GM18858 (cell line): ENCODE measurements around the gene ETFB.

ENCODE experiments used
- ATAC-seq: cut with Tn5 transposase; IDR thresholded peaks from one replicate; pipeline ENCODE4 v1.9.1; 2021; ENCODE audit not compliant: unreplicated experiment

Gene ETFB

DNA sequence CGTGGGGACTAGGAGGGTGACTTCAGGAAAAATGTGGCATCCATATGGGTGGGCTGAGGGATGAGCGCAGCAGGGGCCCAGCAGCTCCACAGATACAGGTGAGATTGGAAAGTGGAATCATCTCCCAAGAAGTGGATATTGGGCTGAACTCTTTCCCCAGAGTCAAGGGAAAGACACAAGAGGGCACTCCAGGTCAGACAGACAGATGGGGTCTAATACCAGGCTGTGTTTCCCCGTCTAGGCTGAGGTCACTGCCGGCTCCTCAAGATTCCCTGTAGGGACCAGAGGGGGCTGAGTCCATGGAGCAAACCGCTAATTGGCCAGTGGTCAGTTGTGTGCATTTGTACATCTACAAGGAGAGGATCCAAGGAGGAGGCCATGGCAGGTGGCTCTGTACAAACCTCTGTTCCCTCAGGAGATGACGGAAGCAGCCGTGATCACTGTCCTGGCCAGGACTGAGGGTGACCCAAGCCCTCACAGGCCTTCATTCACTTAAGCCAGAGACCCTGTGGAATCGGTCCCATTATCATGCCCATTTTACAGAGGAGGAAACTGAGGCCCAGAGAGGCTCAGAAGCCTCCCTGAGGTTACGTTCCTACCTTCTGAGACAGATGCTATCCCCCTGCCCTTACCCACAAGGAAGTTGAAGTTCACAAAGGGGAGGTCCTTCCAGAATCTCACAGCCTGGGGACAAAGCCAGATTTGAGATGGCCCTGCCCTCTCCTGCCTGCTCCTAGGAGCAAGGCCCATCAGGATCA lies 69.7 kb downstream of the ETFB start:
- ATAC-seq: no peak

DNA sequence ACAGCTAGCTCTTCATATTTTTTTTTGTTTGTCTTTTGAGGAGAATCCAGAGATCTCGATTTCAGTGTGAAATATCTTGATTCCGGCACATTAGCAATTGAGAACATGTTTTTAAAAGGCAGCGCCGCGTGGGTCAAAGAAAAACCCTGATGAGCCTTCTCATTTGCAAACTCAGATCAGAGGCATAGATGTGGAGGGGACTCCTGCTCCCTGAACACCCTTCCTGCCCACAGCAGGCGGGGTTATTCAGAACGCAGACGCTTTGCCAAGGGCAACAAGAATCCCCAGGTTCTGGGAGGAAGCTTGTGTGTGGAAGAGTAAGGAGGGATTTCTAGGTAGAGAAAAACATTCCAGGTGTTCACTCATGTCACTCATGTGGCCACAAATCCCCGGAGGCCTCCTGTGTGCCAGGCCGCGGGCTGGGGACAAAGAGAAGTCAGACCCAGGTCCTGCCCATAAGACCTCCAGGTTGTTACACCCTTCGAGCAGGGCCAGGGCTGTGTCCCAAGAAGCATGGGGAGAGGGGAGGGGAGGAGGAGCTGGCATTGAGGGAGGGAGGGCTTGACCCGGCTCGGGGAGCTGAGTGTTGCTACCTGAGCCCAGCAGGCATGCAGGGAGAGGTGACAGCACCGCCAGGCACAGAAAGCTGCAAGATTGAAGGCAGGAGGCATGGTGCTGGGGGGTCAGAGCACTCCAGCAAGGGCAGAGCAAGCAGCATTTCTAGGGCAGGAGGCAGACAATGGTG lies 70.6 kb downstream of the ETFB start:
- no peak for ATAC-seq
